ENCODE measurements around the gene UCP3. TPM values are rescaled to one million over a fixed set of nuclear protein-coding genes. Genes with fewer than 3 reads are reported as not detected.

Gene UCP3
- total RNA-seq, 4 donors from 2014 or later, result 0.64 to 2.5 (median 1.6) TPM

DNA sequence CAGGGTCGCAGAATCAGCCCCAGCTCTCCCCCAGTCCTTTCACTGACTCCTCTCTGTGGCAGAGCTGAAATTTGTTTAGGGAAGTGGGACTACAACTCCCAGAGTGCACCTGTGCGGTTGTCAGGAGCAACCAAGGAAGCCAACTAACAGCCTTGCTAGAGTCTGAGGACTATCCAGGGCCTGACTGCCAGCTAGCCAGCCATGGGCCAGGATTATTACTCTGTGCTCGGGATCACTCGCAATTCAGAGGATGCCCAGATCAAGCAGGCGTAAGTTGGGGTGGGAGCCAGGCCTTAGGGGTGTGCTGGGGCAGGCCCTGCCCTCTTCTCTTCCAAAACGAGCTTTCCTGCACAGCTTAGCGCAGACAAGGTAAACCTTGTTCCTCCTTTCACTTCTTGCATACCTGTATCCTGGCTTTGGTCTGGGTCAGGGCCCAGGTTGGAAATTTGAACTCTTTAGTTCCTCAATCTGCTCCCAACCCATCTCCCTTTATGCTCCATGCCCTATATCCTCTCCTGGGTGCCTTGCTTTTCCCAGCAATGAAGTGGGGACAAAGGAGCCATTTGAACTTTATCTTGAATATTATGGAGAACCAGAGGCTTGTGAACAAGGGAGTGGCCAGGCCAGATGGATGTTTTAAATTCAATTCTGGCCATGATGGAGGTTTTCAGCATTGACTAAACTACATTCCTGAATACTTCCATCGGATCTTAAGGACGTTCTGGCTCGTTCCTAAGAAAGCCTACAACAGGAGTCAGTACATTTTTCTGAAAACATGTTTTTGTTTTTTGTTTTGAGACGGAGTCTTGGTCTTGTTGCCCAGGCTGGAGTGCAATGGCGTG, 57.8 kb downstream of the UCP3 start, which contains the start of gene DNAJB13:
Gene DNAJB13, plus strand, starts transcription at position 158 of the 842 bp plus-strand sequence. Its CDS starts 44 bp downstream, at position 202.
- WGBS, 2 donors (ENCODE audit: low coverage in 1 of 2), result 80 to 92% methylated on average over 7 to 10 of the region's 12 CpGs
- Histone ChIP-seq H3K27ac (no peak within 1 kb of the TSS), H3K36me3 (no peaks in the 10 kb centered on the region), H3K27me3 (no peaks in the 10 kb centered on the region), H3K4me1 (no peaks in the 10 kb centered on the region), H3K4me3 (no peak within 1 kb of the TSS), H3K9me3 (no peaks in the 10 kb centered on the region)
- ATAC-seq, result no peak
- no peak for TF ChIP-seq POLR2A (IDR thresholded peaks at IDR 0.05)

Other genes with a start within 250 kb of the UCP3 start
- 100 to 1,000 TPM; 134 to 168 (median 149) TPM for gene RAB6A, start 248.0 kb downstream of the UCP3 start, total RNA-seq
- 10 to 100 TPM in 3 of 4 donors, 1 to 10 TPM in 1; 8.8 to 46.2 (median 22.2) TPM for gene MRPL48, start 221.2 kb downstream of the UCP3 start, total RNA-seq
- 10 to 100 TPM; 37.8 to 74.2 (median 58.7) TPM for gene COA4, start 132.2 kb downstream of the UCP3 start, total RNA-seq
- 10 to 100 TPM; 16.2 to 30.2 (median 17.8) TPM for gene PAAF1, start 132.1 kb downstream of the UCP3 start, total RNA-seq
- not detected for gene DNAJB13, start 58.1 kb downstream of the UCP3 start, total RNA-seq
- gene UCP2, start 26.2 kb downstream of the UCP3 start, total RNA-seq, result 10 to 100 TPM in 3 of 4 donors, 1 to 10 TPM in 1; 5.8 to 37.2 (median 33.2) TPM
- gene C2CD3, start 161.9 kb upstream of the UCP3 start, total RNA-seq, result 10 to 100 TPM; 11.4 to 30.1 (median 25.3) TPM
- 10 to 100 TPM; 27.1 to 45.3 (median 32.0) TPM for gene PPME1, start 162.2 kb upstream of the UCP3 start, total RNA-seq